ENCODE measurements around the gene CHRNB4.

The CHRNB4 gene

DNA sequence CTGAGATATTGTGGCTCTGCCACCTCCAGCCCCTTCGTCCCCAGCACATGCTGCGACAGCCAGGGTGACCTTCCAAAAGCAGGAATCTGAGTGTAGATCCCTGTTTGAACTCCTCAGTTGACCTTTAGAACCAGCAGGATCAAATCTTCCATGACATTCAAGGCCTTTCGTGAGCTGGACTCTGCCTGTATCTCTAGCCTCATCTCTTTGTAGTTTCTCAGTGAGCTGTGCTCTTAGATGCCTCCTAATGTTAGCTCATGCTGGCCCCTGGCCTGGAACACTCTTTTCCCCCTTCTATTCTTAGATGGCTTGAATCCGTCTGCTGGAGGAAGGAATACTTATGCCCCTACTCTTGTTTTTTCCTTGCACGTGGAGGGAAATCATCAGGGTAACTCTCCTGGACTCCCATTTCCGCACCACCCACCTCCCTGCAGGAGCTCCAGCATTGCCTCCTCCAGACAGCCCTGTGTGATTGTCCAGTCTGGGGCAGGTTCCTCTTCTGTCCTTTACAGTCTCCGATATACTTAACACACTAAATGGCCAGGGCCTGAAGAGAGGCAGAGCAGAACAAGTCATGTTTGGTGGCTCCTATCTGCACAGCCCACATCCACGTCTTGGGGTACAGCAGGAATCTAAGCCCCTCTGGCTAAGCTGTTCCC is 26.7 kb upstream of the CHRNB4 start:
- no peak for DNase-seq (ENCODE audit: low read depth)

DNA sequence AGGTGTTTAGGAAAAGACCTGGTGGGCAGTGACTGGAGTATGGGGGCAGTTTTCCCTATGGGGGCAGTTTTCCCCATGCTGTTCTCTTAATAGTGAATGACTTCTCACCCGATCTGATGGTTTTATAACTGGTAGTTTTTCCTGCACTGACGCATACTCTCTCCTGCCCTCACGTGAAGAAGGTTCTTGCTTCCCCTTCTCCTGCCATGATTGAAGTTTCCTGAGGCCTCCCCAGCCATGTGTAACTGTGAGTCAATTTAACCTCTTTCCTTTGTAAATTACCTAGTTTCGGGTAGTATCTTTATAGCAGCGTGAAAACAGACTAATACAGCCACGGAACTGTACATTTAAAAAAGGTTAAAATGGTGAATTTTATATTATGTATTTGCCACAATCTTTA is 25.0 kb upstream of the CHRNB4 start:
- DNase-seq (ENCODE audit: low read depth), result no peak

DNA sequence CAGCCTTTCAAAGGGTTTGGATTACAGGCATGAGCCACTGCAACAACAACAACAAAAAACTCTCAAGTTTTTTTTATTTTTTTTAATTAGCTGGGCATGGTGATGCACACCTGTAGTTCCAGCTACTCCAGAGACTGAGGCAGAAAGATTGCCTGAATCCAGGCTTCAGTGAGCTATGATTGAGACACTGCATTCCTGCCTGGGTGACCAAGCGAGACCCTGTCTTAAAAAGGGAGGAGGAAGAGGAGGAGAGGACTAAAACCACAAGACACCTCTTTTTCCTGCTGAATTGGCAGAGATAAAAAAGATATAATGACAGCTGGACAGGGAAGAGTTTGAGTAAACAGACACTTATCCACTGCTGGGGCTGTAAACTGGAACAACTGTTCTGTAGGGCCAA is 22.7 kb upstream of the CHRNB4 start:
- no peak for DNase-seq (ENCODE audit: low read depth)

DNA sequence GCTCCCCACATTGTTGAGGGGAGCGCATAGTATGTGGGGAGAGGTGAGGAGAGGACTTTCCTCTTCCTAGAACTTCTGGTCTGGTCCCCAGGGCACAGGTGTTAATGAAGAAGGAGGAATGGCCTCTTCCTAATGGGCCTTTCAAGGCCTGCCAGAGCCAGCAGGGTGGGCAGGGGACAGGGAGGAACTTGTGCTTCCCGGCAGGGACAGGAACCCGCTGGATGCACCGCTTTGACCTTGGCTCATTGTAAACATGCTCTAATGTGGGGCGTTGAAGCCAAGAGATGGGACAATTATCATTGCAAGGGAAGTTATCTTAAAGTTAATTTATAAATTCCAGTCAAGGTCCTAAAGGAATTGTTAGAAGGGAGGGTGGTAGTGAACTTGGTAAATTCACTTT is 21.0 kb upstream of the CHRNB4 start:
- DNase-seq (ENCODE audit: low read depth), result no peak

DNA sequence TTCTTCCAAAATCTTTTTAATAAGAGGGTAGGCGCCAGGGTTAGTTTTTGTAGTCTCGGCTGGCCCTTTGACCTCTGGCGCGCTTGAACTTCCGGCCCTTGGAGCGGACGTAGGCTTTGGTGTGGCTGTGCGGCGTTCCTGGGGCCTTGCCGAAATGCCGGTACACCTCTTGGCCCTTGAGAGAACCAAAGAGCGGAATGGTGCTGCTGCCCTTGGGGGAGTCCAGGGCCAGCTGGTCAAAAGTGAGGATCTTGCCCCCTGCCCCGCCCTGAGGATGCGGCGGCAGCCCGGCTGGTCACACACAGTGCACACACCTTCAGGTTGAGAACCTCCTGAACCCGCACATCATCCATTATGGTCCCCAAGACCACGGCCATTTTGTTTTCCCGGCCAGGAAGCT is 20.0 kb upstream of the CHRNB4 start:
- DNase-seq (ENCODE audit: low read depth), result no peak

DNA sequence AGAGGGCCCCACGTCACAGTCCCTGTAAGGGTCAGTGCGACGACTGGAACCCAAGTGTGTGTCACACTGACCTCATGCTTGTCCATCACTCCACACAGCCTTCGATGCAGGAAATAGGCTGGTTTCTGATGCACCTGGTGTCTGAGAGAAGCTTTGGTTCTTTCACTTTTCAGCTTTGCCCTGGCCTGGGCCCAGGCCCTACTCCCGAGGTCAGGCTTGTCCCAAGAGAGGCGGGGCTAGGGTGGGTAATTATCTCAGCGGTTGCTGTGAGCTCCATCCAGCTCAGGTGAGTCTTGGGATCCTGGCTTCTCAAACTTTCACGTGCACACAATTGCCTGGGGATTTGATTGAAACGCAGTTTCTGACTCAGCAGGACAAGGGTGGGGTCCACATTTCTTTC is 19.6 kb upstream of the CHRNB4 start:
- DNase-seq (ENCODE audit: low read depth), result no peak

DNA sequence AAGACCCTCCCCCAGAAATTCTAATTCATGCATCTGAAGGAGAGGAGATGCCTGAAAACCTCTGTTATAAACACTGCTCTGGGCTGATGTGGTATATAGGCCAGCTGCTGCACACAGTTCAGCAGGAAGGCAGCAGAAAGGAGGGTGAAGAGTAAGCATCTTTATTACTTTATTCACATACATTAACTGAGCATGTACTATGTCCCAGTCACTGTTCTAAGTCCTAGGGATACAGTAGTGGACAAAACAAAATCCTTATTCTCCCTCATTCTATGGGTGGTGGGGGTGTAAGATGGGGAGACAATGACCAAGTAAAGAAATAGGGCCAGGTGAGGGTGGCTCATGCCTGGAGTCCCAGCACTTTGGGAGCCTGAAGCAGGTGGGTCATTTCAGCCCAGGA is 17.8 kb upstream of the CHRNB4 start:
- no peak for DNase-seq (ENCODE audit: low read depth)

DNA sequence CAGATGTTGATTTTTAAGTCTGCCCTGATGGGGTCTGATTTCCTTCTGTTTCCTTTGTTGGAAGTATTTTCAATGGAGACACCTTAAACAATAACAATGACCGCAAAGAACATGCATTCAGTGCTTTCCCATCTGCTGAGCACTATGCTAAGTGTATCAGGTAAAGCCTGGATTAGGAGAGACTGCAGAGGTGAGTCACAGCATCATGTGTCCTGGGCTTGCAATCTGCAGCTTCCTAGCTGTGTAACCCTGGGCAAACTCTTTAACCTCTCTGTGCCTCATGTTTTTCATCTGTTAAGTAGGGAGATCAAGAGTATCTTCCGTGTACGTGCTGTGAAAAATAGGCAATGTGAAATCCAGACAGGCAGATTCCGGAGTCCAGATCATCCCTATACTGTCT is 13.3 kb upstream of the CHRNB4 start:
- DNase-seq (ENCODE audit: low read depth), result no peak

DNA sequence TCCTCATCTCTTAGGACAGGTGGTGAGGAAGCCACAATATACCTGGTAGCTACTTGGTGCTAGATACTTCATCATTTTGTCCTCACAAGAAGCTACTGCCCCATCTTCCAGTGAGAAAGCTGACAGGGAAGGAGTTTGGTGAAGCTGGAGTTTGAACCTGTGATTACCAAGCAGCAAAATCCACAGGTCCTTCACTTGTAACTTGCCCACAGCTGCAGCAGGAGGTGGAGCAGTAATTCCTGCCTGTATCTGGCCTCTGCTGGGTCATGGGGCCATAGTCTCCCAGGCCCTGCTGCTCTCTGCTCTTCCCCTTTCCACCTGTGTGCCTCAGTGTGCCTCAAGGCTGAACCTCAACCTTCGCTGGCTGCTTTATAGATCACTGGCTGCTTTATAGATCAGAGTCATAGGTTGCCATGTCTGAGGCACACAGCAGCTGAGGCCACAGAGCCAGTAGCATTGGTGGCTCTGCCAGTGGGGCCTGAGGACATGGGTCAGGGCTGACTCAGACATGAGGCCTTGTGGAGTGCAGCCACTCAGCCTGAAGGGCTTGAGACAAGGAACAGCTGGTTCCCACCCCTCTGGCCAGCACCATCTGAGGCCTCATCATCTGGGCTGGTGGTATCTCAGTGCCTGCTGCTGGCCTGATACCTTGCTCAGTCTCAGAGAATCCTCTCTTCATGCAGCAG is 11.1 kb upstream of the CHRNB4 start:
- DNase-seq (ENCODE audit: low read depth), result no peak

DNA sequence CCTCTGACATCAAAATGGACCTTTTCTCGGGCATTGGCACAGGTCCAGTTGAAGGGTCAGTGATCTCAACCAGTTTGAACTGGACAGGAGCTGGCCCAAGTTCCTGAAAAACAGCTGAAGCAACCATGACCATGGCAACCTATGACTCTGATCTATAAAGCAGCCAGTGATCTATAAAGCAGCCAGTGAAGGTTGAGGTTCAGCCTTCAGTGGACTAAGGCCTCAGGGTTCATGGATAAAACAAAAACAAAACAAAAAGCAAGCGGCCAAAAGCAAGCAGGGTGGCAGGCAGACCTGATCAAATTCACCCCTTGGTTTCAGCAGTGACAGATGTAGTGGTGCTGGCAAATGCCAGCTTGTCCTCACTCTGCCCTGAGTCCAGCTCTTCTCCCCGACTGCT is 10.0 kb upstream of the CHRNB4 start:
- DNase-seq (ENCODE audit: low read depth), result no peak

DNA sequence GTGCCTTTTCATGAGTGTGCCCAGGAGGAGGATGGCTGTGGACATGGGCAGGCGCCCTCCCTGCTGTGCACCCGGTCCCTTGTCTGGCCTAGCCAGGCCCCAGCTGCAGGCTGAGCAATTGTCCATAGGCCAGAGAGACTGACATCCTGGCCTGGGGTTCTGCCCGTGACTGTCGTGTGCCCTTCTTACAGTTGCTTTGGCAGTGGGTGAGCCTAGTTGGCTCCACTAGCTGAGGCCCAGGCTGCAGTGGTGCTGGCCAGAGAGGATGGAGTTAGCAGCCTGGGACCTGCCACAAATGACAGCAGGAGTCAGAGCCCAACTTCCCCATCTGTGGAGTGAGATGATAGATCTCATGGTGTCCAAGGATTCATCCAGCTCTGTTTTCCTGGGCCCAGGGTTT is 9.0 kb upstream of the CHRNB4 start:
- DNase-seq (ENCODE audit: low read depth), result no peak

DNA sequence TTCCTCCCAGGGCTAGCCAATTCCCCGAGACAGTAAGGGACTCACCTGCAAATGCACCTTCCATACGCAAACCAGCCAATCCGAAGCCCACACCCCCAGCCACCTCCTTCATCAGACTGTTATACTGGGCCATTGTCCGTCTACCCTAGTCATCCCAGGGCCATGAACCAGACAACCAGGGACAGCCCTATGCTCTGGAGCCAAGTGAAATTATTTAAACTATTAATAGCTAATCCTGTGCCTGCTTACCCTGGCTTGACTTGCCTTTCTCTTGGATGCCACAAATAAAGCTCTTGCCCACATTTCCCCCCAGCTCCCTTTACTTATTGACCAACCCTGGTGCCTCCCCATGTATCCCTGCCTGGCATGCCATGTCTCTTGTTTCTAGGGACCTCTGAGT is 4.0 kb upstream of the CHRNB4 start:
- no peak for DNase-seq (ENCODE audit: low read depth)

DNA sequence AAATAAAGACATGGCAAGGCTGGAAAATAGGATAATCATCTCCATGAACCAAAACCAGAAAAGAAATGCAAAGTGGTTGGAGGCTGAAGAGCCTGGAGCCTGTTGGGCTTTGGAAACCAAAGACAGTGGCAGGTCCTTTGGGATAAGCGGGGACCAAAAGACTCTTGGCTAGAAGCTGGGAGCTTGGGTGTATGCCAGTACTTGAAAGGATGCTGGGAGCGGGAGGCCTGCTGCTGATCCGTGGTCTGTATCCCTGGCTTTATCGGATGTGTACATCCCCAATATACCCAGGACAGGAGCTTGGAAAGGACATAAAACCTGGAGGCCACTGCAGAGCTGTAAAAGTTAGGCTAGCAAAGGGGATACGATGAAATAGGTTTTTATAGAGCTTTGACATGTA is 1.3 kb upstream of the CHRNB4 start:
- no peak for DNase-seq (ENCODE audit: low read depth)

DNA sequence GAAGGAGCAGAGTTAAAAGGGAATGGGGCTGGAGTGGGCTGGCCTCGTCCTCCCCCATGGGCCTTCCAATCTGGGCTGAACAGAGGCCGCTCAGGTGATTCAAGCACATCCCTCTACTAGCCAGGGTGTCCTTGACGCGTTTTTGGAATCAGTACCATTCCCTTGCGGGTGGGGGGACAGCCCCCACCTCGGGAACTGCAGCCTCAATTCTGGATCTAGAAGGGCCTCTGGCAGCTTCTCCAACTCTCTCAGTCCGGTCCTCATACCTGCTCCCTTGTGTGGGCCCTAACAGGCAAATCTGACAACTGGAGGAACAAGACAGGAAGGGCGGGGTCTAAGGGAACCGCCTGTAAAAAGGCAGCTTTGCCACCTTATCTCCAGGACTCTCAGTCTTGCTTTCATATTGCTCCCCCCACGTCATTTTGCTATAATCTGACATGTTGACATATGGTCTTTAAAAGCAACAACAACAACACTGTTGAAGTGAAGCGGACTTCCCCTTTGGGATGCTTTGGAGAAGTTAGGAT is 802 bp upstream of the CHRNB4 start:
- DNase-seq (ENCODE audit: low read depth), result no peak

DNA sequence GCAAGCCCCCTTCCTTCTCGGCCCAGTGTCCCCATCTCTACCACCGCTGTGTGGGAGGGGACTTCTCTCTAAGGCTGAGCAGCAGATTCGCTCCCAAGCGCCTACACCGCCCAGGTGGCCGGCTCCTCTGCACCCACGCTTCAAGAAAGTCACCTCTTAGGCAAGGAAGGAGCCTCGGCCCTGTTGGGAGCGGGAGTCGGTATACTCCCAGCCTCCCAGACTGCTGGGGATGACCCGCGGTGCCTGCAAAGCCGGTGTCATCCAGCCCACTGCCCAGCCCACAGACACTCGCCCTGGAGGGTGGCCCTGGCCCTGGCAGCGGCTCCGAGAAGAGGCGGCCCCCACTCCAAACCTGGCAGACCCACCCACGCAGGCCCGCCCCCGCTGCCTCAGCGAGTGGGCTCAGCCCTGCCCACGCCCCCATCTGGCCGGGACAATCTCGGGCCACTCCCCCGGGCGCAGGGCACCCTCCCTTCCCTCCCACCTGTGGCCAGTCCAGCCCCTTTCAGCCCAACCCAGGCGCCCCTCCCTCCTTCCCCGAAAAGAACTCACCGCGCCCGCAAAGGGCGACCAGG is 396 bp downstream of the CHRNB4 start:
- no peak for DNase-seq (ENCODE audit: low read depth)

DNA sequence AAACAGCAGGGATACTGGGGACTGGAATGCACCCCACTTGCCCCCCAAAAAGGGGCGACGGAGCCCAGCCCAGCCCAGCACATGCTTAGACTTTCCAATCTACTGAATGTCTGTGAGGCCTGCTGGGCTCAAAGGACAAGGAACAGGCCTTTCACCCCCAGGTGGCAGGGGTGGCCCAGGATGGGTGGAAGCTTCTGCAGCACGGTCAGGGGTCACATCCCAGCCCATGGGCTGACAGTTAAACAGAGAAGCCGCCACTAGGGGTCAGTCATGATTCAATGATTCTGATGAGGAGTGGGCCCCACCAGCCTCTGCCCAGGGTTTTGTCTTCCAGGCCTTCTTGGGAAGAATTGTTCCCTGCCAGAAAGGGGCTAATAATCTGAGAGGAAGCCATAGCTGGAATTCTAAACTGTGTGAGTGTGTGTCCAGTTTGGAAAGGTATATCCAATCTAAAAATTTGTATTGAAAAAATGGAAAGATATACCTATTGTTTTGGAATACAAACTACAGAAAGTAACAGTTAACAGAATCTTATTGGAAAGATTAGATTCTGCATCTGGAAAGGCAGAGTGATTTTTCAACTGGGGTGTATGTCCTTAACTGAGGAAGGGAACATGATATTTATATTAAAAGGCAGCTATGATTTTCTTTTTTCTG is 2.2 kb downstream of the CHRNB4 start:
- DNase-seq (ENCODE audit: low read depth), result peak; percentile 15

DNA sequence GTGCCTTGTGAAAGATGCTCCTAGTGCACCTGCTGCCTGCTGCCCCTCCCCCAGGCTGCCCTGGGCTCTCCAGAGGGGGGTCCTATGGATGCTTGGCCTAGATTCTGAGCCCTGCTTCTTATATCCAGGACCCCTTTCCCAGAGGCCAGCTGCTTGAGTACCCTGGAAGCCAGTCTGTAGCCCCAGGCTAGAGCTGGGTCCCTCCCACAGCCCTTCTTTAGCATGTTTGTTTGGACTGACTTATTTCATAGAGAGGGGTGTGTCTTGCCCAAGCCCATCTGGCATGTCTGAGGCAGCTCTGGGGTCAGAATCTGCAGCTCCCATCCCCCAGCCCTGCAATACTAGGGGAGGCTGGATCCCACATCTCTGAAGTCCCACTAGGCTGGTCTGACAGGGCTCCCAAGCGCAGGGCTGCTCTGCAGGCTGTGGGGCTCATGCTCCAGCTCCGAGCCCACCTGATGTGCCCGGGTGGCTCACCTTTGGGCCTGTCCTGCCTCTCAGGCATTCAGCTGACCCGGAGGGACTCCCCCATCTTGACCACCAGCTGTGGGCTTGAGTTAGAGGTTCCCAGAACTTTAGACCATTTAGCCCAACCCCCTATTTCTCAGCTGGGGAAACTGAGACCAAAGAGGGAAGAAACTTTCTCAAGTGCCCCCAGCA is 3.1 kb downstream of the CHRNB4 start:
- no peak for DNase-seq (ENCODE audit: low read depth)

DNA sequence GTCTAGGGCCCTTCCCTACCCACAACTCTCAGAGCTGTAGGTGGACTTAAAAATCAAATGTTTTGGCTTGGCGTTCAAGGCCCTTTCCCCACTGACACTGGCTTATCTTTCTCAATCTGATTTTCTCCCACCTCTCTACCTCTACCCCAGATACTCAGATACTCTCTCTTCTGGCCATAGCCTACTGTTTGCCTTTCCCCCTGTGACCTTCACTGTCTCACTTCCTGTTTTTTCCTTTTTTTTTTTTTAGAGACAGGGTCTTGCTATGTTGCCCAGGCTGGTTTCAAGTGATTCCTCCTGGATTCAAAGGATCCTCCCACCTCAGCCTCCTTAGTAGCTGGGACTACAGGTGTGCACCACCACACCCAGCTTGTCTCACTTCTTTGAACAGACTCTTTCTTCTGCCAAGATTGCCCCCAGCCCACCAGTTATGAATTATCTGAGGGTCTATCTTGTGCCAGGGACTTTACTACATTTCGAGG is 4.6 kb downstream of the CHRNB4 start:
- DNase-seq (ENCODE audit: low read depth), result no peak

DNA sequence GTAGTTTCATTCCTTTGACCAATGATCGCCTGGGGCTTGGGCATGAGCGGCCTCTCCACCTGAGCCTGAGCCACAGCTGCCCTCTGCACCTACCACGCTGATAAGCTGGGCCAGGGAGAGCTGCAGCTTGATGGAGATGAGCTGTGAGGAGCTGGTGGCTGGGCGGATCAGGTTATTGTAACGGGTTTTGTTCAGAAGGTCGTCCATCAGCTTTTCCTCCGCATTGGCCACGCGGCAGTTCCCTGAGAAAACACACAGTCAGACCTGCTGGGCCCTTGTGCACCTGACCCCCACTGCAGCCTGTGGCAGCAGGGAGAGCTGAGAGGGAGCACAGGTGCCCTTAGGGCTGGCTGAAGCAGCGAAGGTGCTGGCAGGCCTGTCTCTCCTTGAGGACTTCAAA is 5.7 kb downstream of the CHRNB4 start:
- no peak for DNase-seq (ENCODE audit: low read depth)

DNA sequence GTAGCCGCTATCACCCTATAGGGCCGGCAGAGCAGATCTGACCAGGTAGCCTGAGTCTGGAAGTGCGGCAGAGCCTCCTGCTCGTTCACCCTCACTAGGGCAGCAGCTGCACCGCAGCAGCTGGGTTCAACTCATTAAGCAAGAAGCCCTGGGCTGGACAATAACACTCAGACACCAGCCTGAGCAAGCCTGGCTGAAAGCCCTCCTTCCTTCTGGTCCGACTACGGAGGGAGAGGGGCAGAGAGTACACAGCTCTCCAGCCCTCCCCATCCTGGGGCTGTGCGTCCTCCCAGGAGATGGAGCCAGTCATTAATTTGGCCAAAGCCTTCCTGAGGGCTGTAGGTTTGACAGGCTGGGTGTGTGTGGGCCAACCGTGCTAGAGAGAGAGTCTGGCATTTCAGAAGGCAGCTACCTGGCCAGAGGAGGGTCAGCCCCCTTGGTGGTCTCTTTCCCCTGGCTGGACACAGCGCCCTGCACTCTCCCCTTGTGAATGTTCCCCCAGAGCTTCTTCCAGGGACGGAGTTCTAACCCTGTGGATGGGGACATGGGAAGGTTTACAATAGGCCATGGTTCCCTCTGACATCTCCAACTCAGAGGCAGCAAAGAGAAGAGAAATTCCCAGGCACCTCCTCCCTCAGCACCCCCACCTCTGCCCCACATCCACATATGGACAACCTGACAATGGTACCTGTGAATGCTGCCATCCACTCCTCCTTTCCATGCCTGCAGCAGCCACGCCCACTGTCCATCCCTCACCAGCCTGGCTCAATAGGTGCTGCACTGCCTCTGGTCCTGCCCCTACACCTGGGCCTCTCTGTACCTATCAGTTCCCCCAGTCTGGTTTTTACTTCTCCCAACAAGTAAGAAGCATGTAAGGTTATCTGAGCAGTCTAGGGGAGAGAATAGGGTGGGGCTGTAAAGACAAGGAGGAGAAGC is 6.5 kb downstream of the CHRNB4 start:
- DNase-seq (ENCODE audit: low read depth), result no peak

DNA sequence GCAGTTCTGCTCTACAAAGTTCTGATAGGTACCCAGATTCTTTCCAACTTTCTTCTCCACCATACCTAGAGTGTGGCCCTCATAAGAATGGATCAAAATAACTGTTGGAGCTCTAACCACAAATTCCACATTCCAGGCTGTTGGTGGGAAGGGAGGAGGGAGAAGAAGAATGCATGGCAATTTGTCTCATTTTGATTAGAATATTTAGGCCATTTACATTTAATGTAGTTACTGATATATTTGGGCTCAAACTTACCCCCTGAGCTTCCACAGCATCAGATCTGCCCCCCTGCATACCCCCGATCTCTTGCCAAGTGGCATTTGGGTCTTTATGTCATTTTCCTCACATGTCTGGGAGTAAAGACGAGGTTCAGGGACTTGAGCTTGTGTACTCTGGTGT is 7.7 kb downstream of the CHRNB4 start:
- DNase-seq (ENCODE audit: low read depth), result no peak
